Measurements from ENCODE around the gene C4orf50.

The C4orf50 gene

GRCh38 chr4:6020613-6021012 is 2.4 kb upstream of the C4orf50 start:
- Histone ChIP-seq H3K4me1 (ENCODE audit: control insufficient read depth, low read depth, low read length) (peaks cover 1% of the 10 kb centered on the region), H2AK5ac (ENCODE audit: low read length) (no peak overlapping the region), H3K56ac (ENCODE audit: low read length) (peak overlapping the region; percentile 32), H2BK5ac (ENCODE audit: low read length) (no peak overlapping the region), H3K18ac (ENCODE audit: low read length) (no peak overlapping the region), H3K9ac (ENCODE audit: low read length) (no peak overlapping the region), H4K5ac (ENCODE audit: low read length) (no peak overlapping the region), H4K8ac (ENCODE audit: low read depth, low read length) (no peak overlapping the region), H3K4me2 (ENCODE audit: low read length) (no peak overlapping the region), H3K36me3 (ENCODE audit: control insufficient read depth, insufficient read depth, low read length) (no peaks in the 10 kb centered on the region), H3K27ac (ENCODE audit: low read depth, low read length) (no peak overlapping the region), H3K79me2 (ENCODE audit: control insufficient read depth, insufficient read depth, low read length) (no peaks in the 10 kb centered on the region), H3K4ac (ENCODE audit: low read depth, low read length) (no peak overlapping the region), H3K4me3 (ENCODE audit: low read length) (no peak overlapping the region), H2BK15ac (replicated peaks; ENCODE audit: low read depth) (no peak overlapping the region), H3K79me1 (ENCODE audit: low read length) (no peaks in the 10 kb centered on the region), H2BK120ac (ENCODE audit: low read depth, low read length) (no peak overlapping the region), H3K23ac (ENCODE audit: low read length) (no peak overlapping the region), H3K27me3 (ENCODE audit: insufficient read depth, low read length, poor library complexity) (no peaks in the 10 kb centered on the region)
- no CpG with 5 or more reads among the region's 8 CpGs for WGBS (ENCODE audit: extremely low coverage, insufficient coverage, low lambda C conversion rate)
- DNase-seq = no peak

DNA sequence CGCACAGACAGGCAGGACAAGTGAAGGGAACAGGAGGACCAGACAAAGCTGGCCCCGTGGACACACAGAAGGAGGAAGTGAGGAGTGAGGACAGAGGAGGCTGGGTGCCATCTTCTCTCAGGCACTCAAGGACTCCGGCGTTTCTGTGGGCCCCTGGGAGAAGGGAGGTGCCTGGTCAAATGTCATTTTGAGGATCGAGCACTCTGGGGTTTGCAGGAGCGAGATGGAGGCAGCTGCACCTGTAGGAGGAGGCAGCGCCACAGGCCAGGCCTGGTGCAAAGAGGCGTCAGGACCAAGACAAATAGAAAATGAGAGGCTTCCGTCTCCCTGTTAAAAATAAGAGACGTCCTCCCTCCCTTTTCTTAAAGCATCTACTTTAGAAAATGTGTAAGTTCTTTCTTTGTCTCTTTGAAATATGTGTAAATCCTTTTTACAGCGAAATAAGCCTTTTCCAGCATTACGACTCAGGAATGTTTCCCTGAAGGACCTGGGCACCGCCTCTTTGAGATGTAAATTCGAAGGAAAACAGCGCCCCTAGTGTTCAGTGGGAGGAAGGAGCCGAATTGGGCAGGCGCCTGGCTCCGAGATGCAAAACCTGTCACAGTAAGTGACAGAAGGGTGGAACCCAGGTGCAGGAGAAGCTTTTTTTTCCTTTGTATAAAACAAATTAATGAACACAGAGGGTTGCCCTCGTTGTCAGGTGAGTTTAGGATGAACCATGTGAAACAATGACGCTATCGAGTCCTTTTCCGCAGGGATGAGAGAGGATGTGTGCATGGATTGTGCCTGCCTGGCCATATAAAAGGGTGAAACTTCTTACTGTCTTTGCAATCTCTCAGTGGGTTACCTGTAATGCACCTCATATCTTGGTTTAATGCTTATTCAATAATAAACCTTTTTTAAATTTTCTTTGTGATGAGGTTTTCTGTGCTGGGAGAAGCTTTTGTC is 1.4 kb upstream of the C4orf50 start:
- H3K4me2 ChIP-seq (ENCODE audit: low read length) = no peak overlapping the region
- H3K4ac ChIP-seq (ENCODE audit: low read depth, low read length) = no peak overlapping the region
- H3K79me1 ChIP-seq (ENCODE audit: low read length) = no peaks in the 10 kb centered on the region
- H3K4me1 ChIP-seq (ENCODE audit: control insufficient read depth, low read depth, low read length) = peaks cover 1% of the 10 kb centered on the region
- no peak overlapping the region for H4K5ac ChIP-seq (ENCODE audit: low read length)
- H3K18ac ChIP-seq (ENCODE audit: low read length) = no peak overlapping the region
- no peak overlapping the region for H4K8ac ChIP-seq (ENCODE audit: low read depth, low read length)
- no peaks in the 10 kb centered on the region for H3K36me3 ChIP-seq (ENCODE audit: control insufficient read depth, insufficient read depth, low read length)
- peak overlapping the region; percentile 34 for H3K56ac ChIP-seq (ENCODE audit: low read length)
- WGBS (ENCODE audit: extremely low coverage, insufficient coverage, low lambda C conversion rate) = no CpG with 5 or more reads among the region's 22 CpGs
- H3K23ac ChIP-seq (ENCODE audit: low read length) = no peak overlapping the region
- H3K27me3 ChIP-seq (ENCODE audit: insufficient read depth, low read length, poor library complexity) = no peaks in the 10 kb centered on the region
- H3K79me2 ChIP-seq (ENCODE audit: control insufficient read depth, insufficient read depth, low read length) = no peaks in the 10 kb centered on the region
- no peak overlapping the region for H3K27ac ChIP-seq (ENCODE audit: low read depth, low read length)
- no peak overlapping the region for H2BK5ac ChIP-seq (ENCODE audit: low read length)
- H2BK120ac ChIP-seq (ENCODE audit: low read depth, low read length) = no peak overlapping the region
- no peak overlapping the region for H2BK15ac ChIP-seq (replicated peaks; ENCODE audit: low read depth)
- H3K4me3 ChIP-seq (ENCODE audit: low read length) = no peak overlapping the region
- no peak overlapping the region for H2AK5ac ChIP-seq (ENCODE audit: low read length)
- peak; percentile 85 for DNase-seq
- H3K9ac ChIP-seq (ENCODE audit: low read length) = no peak overlapping the region

DNA sequence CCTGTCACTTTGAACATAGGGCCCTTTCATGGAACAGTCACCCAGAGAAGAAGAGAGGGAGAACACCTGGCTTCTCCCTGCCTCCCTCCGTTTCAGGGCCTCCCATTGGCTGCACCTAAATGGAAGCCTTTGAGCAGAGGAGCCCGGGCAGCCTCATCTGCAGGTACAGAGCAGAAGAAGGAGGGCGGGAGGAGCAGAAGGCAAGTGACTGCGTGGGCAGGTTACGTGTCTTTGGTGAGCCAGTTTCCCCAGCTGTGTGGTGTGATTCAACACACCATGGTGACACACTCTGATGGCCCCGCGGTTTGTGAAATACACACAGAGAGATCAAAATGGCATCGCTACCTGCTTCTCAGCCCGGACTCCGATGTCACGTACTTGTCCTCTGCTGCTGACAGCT is 431 bp downstream of the C4orf50 start:
- no peak overlapping the region for H3K4ac ChIP-seq (ENCODE audit: low read depth, low read length)
- H2BK5ac ChIP-seq (ENCODE audit: low read length) = no peak overlapping the region
- no peaks in the 10 kb centered on the region for H3K79me1 ChIP-seq (ENCODE audit: low read length)
- no peaks in the 10 kb centered on the region for H3K27me3 ChIP-seq (ENCODE audit: insufficient read depth, low read length, poor library complexity)
- no peak overlapping the region for H2BK15ac ChIP-seq (replicated peaks; ENCODE audit: low read depth)
- no peak overlapping the region for H3K9ac ChIP-seq (ENCODE audit: low read length)
- no peaks in the 10 kb centered on the region for H3K79me2 ChIP-seq (ENCODE audit: control insufficient read depth, insufficient read depth, low read length)
- H4K5ac ChIP-seq (ENCODE audit: low read length) = no peak overlapping the region
- no CpG with 5 or more reads among the region's 11 CpGs for whole genome bisulfite sequencing (ENCODE audit: extremely low coverage, insufficient coverage, low lambda C conversion rate)
- no peak overlapping the region for H3K56ac ChIP-seq (ENCODE audit: low read length)
- H3K4me1 ChIP-seq (ENCODE audit: control insufficient read depth, low read depth, low read length) = peaks cover 1% of the 10 kb centered on the region
- H3K4me2 ChIP-seq (ENCODE audit: low read length) = no peak overlapping the region
- H3K4me3 ChIP-seq (ENCODE audit: low read length) = no peak overlapping the region
- H2BK120ac ChIP-seq (ENCODE audit: low read depth, low read length) = no peak overlapping the region
- no peak overlapping the region for H4K8ac ChIP-seq (ENCODE audit: low read depth, low read length)
- no peaks in the 10 kb centered on the region for H3K36me3 ChIP-seq (ENCODE audit: control insufficient read depth, insufficient read depth, low read length)
- H3K23ac ChIP-seq (ENCODE audit: low read length) = no peak overlapping the region
- no peak overlapping the region for H2AK5ac ChIP-seq (ENCODE audit: low read length)
- H3K27ac ChIP-seq (ENCODE audit: low read depth, low read length) = no peak overlapping the region
- DNase-seq = no peak
- H3K18ac ChIP-seq (ENCODE audit: low read length) = no peak overlapping the region

GRCh38 chr4:6017030-6017429 is 1.2 kb downstream of the C4orf50 start:
- H3K79me1 ChIP-seq (ENCODE audit: low read length) = no peaks in the 10 kb centered on the region
- H3K56ac ChIP-seq (ENCODE audit: low read length) = no peak overlapping the region
- WGBS (ENCODE audit: extremely low coverage, insufficient coverage, low lambda C conversion rate) = no CpG with 5 or more reads among the region's 10 CpGs
- no peak overlapping the region for H3K4me2 ChIP-seq (ENCODE audit: low read length)
- no peak overlapping the region for H2BK15ac ChIP-seq (replicated peaks; ENCODE audit: low read depth)
- no peaks in the 10 kb centered on the region for H3K36me3 ChIP-seq (ENCODE audit: control insufficient read depth, insufficient read depth, low read length)
- no peak overlapping the region for H4K8ac ChIP-seq (ENCODE audit: low read depth, low read length)
- no peak for DNase-seq
- no peaks in the 10 kb centered on the region for H3K79me2 ChIP-seq (ENCODE audit: control insufficient read depth, insufficient read depth, low read length)
- H2BK5ac ChIP-seq (ENCODE audit: low read length) = no peak overlapping the region
- no peak overlapping the region for H3K9ac ChIP-seq (ENCODE audit: low read length)
- H2BK120ac ChIP-seq (ENCODE audit: low read depth, low read length) = no peak overlapping the region
- H3K4me1 ChIP-seq (ENCODE audit: control insufficient read depth, low read depth, low read length) = peaks cover 1% of the 10 kb centered on the region
- H3K18ac ChIP-seq (ENCODE audit: low read length) = no peak overlapping the region
- no peaks in the 10 kb centered on the region for H3K27me3 ChIP-seq (ENCODE audit: insufficient read depth, low read length, poor library complexity)
- H3K4ac ChIP-seq (ENCODE audit: low read depth, low read length) = no peak overlapping the region
- no peak overlapping the region for H3K23ac ChIP-seq (ENCODE audit: low read length)
- H3K27ac ChIP-seq (ENCODE audit: low read depth, low read length) = no peak overlapping the region
- no peak overlapping the region for H4K5ac ChIP-seq (ENCODE audit: low read length)
- H2AK5ac ChIP-seq (ENCODE audit: low read length) = no peak overlapping the region
- H3K4me3 ChIP-seq (ENCODE audit: low read length) = no peak overlapping the region

GRCh38 chr4:6013564-6013963 is 4.7 kb downstream of the C4orf50 start:
- no peak for DNase-seq
- no peak overlapping the region for H2AK5ac ChIP-seq (ENCODE audit: low read length)
- no peaks in the 10 kb centered on the region for H3K4me1 ChIP-seq (ENCODE audit: control insufficient read depth, low read depth, low read length)
- no peak overlapping the region for H3K4ac ChIP-seq (ENCODE audit: low read depth, low read length)
- no peak overlapping the region for H2BK120ac ChIP-seq (ENCODE audit: low read depth, low read length)
- H3K56ac ChIP-seq (ENCODE audit: low read length) = no peak overlapping the region
- H3K27me3 ChIP-seq (ENCODE audit: insufficient read depth, low read length, poor library complexity) = no peaks in the 10 kb centered on the region
- no peak overlapping the region for H4K8ac ChIP-seq (ENCODE audit: low read depth, low read length)
- H2BK5ac ChIP-seq (ENCODE audit: low read length) = no peak overlapping the region
- H4K5ac ChIP-seq (ENCODE audit: low read length) = no peak overlapping the region
- H2BK15ac ChIP-seq (replicated peaks; ENCODE audit: low read depth) = no peak overlapping the region
- no peak overlapping the region for H3K4me3 ChIP-seq (ENCODE audit: low read length)
- no peak overlapping the region for H3K4me2 ChIP-seq (ENCODE audit: low read length)
- H3K9ac ChIP-seq (ENCODE audit: low read length) = no peak overlapping the region
- H3K27ac ChIP-seq (ENCODE audit: low read depth, low read length) = no peak overlapping the region
- H3K18ac ChIP-seq (ENCODE audit: low read length) = no peak overlapping the region
- no peaks in the 10 kb centered on the region for H3K79me2 ChIP-seq (ENCODE audit: control insufficient read depth, insufficient read depth, low read length)
- H3K36me3 ChIP-seq (ENCODE audit: control insufficient read depth, insufficient read depth, low read length) = no peaks in the 10 kb centered on the region
- no peaks in the 10 kb centered on the region for H3K79me1 ChIP-seq (ENCODE audit: low read length)
- no peak overlapping the region for H3K23ac ChIP-seq (ENCODE audit: low read length)
- WGBS (ENCODE audit: extremely low coverage, insufficient coverage, low lambda C conversion rate) = no CpG with 5 or more reads among the region's 12 CpGs

Data from mesendoderm (in vitro differentiated cells).